Motor neuron (in vitro differentiated cells): ENCODE results near the gene RHOBTB3. TPM values are rescaled to one million over a fixed set of nuclear protein-coding genes. Genes with fewer than 3 reads are reported as not detected.

ENCODE experiments used
- ATAC-seq, 8 experiments: fragments of 200-7000 bp; cut with Tn5 transposase; replicated peaks in 6 of 8; 2 replicates each; pipeline ENCODE4 v1.8.0; 2021; ENCODE audit warnings: mild to moderate bottlenecking in 8 of 8, moderate library complexity in 8 of 8
- H3K27ac ChIP-seq, 2 donors: fragments of 250-450 bp; sonication (Bioruptor Pico); 2 replicates each; pipeline ENCODE4 v1.9.0; 2021; ENCODE audit warnings: antibody characterized with exemption in 2 of 2, mild to moderate bottlenecking in 2 of 2, moderate library complexity in 1 of 2
- H3K4me1 ChIP-seq, 2 donors: fragments of 250-450 bp; sonication (Bioruptor Pico); replicated peaks in 1 of 2; 2 replicates each; pipeline ENCODE4 v1.6.1; 2021; ENCODE audit warnings: antibody characterized with exemption in 2 of 2, mild to moderate bottlenecking in 2 of 2, moderate library complexity in 1 of 2
- H3K4me3 ChIP-seq, 5 donors: fragments of 250-450 bp; sonication (Bioruptor Pico); 2 replicates each; pipeline ENCODE4 v1.9.0; 2021; ENCODE audit warnings: antibody characterized with exemption in 5 of 5, mild to moderate bottlenecking in 5 of 5, moderate library complexity in 4 of 5
- WGBS, 10 experiments: fragments of 450-650 bp; shearing (Covaris generic); methylation state at CpG; one replicate each; pipeline ENCODE4 v1.0.0; 2022; 5-methylcytosine and 5-hydroxymethylcytosine counted together
- in situ Hi-C, 9 experiments: fragments of 400-800 bp; cut with MboI; loops; one replicate each; pipeline ENCODE4 v1.15.0; 2021; ENCODE audit warnings: low sequenced_read_pairs in 9 of 9, low pct_unique_long_range_greater_than_20kb in 2 of 9; ENCODE audit not compliant: unreplicated experiment in 9 of 9
- total RNA-seq, 8 experiments: library from RNA; unstranded; fragments of 300-600 nt; gene quantifications; 2 replicates each; pipeline versions ENCODE4 v1.2.3 to v1.2.4, GENCODE V29; 2022

Gene RHOBTB3
- total RNA-seq, 8 experiments from 2014 or later, result 28.4 to 296 (median 59.4) TPM

DNA sequence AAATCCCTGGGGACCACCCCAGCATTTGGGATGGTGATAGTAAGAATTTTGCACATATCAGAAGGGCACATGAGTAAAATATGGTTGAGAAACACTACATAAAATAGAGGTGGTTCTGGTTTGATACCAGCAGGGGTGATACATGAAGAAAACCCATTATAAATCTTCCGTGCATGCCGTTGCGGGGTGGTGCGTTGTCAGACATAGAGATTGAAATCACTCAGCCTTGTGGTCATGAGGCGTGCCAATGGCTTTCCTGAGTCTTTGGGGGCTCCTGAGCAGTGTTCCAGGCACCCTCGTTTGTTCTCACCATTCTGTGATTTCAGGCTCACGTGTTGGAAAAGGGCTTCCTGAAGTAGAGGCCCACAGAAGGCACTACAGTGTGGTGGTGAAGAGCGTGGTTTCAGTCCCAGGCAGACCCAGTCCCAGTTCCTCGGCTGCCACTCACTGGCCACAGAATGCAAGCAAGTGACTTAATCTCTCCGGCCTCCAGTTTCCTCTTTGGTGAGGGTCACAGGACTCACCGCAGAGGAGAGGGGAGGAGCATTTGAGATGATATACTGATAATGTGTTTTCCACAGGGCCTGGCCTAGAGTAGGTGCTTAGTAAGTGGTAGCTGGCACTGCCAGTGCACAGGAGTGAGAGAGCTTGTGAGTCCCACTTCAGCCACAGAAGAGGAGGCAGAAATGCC lies 111.9 kb downstream of the RHOBTB3 start:
- WGBS, 10 experiments, result 71 to 91% (median 80%) methylated on average over 2 to 9 of the region's 11 CpGs; no CpG with 5 or more reads in 3 of the 10 experiments
- H3K27ac ChIP-seq, result no peak overlapping the region
- ATAC-seq, result peak in 1 of 8 experiments; percentile 24
- in situ Hi-C loops, result loop anchor here in 5 of 9 experiments (10.0 to 25.0 kb wide), 4 partner anchors 181 to 208 kb away; partner anchors contain the start of gene RFESD (in 2 of the 5)
- H3K4me3 ChIP-seq, result no peak overlapping the region
- no peaks in the 10 kb centered on the region for H3K4me1 ChIP-seq

DNA sequence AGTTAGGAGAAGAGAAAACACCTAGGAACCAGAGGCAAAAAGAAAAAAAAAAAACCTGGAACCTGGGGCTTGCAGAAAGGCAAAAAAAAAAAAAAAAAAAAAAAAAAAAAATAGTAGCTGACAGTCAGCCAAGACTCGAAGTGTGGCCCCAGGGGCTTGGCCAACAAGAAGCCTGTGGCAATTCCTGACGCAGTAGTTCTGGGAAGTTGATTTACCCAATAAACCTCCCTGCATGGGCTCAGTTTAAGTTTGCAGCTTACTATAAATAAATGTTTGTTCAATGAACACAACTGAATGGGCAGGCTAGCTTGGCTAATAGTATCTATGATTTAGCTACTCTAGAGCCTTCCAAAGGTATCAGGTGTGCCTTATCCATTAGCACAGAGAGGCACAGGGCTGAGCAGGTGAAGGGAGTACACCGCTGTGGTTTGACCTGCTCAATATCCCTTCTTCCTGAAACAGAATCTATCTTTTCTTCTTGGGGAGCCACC lies 112.6 kb downstream of the RHOBTB3 start:
- Histone ChIP-seq H3K4me1 (no peaks in the 10 kb centered on the region), H3K27ac (no peak overlapping the region), H3K4me3 (no peak overlapping the region)
- ATAC-seq, result no peak
- 23 to 100% (median 74%) methylated on average over 1 to 3 of the region's 3 CpGs for WGBS, 10 experiments
- in situ Hi-C loops, result loop anchor here in 5 of 9 experiments (10.0 to 25.0 kb wide), 4 partner anchors 181 to 209 kb away; partner anchors contain the start of gene RFESD (in 2 of the 5)

DNA sequence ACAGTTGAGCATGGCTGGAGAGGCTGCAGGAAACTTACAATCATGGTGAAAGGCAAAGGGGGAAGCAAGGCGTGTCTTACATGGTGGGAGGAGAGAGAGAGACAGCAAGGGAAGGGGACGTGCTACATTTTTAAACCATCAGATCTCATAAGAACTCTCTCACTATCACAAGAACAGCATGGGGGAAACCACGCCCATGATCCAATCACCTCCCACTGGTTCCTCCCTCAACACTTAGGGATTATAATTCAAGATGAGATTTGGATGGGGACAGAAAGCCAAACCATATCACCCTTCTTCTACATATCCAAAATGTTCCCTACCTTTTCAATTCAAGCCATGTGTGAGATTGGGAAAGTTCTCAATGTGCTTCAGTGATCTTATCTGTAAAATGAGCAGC lies 114.3 kb downstream of the RHOBTB3 start:
- 57 to 100% (median 78%) methylated on average over 1 to 3 of the region's 3 CpGs; no CpG with 5 or more reads in 3 of the 10 experiments for WGBS, 10 experiments
- H3K27ac ChIP-seq, result no peak overlapping the region
- no peak overlapping the region for H3K4me3 ChIP-seq
- no peak for ATAC-seq
- in situ Hi-C loops, result loop anchor here in 5 of 9 experiments (10.0 to 25.0 kb wide), 4 partner anchors 183 to 211 kb away; partner anchors contain the start of gene RFESD (in 2 of the 5)
- no peaks in the 10 kb centered on the region for H3K4me1 ChIP-seq

Other genes starting within 250 kb of the RHOBTB3 start
- gene SKIC3, start 176.4 kb upstream of the RHOBTB3 start, total RNA-seq, result 10 to 100 TPM; 57.6 to 83.5 (median 68.6) TPM
- gene ARSK, start 176.2 kb upstream of the RHOBTB3 start, total RNA-seq, result 1 to 10 TPM; 3.3 to 10.0 (median 4.9) TPM
- gene GPR150, start 111.2 kb upstream of the RHOBTB3 start, total RNA-seq, result under 1 TPM in 7 of 8 experiments, not detected in 1; 0.14 to 0.85 (median 0.33) TPM
- gene RFESD, start 84.6 kb upstream of the RHOBTB3 start, total RNA-seq, result 1 to 10 TPM; 1.1 to 6.7 (median 2.7) TPM
- gene SPATA9, start 48.3 kb upstream of the RHOBTB3 start, total RNA-seq, result 1 to 10 TPM in 4 of 8 experiments, under 1 TPM in 3, not detected in 1; 0.60 to 2.1 (median 1.2) TPM
- gene GLRX, start 91.4 kb downstream of the RHOBTB3 start, total RNA-seq, result 100 to 1,000 TPM in 1 of 8 experiments, 10 to 100 TPM in 7; 16.4 to 116 (median 20.2) TPM
- gene ELL2, start 230.5 kb downstream of the RHOBTB3 start, total RNA-seq, result 10 to 100 TPM in 4 of 8 experiments, 1 to 10 TPM in 4; 3.4 to 46.2 (median 19.2) TPM